C1 segment of cervical spinal cord (tissue), 14 donors: Measurements from ENCODE around the gene CAMK2D.

Source experiments
- DNase-seq, 14 donors: peaks; one replicate each; lab custom pipeline; 2025; lab: John Stamatoyannopoulos, UW

The CAMK2D gene

GRCh38 chr4:113763029-113763285 lies 1.4 kb upstream of the CAMK2D start:
- DNase-seq, result no peak

GRCh38 chr4:113762186-113763028 lies 869 bp upstream of the CAMK2D start:
- peak; percentile 58 to 98 (median 94) for DNase-seq

- DNase-seq, result peak; percentile 27 to 85 (median 76)
Measured at GRCh38 chr4:113760795-113761619, 531 bp downstream of the CAMK2D start.

GRCh38 chr4:113760094-113760794 lies 1.3 kb downstream of the CAMK2D start:
- DNase-seq, result peak in 11 of 14 donors; percentile 28 to 69 (median 47)

GRCh38 chr4:113759696-113760093 lies 1.8 kb downstream of the CAMK2D start:
- DNase-seq, result peak in 1 of 14 donors; percentile 39

GRCh38 chr4:113758372-113758771 lies 3.2 kb downstream of the CAMK2D start:
- DNase-seq, result no peak

GRCh38 chr4:113757486-113757885 lies 4.1 kb downstream of the CAMK2D start:
- DNase-seq, result peak in 1 of 14 donors; percentile 61

- DNase-seq, result peak in 1 of 14 donors; percentile 44
Measured at GRCh38 chr4:113756005-113756410, 5.5 kb downstream of the CAMK2D start.

GRCh38 chr4:113750734-113751133 lies 10.8 kb downstream of the CAMK2D start:
- DNase-seq, result no peak

- DNase-seq, result no peak
Measured at GRCh38 chr4:113750296-113750695, 11.2 kb downstream of the CAMK2D start.

GRCh38 chr4:113749178-113749577 lies 12.4 kb downstream of the CAMK2D start:
- no peak for DNase-seq

GRCh38 chr4:113747949-113748348 lies 13.6 kb downstream of the CAMK2D start:
- no peak for DNase-seq

- no peak for DNase-seq
Measured at GRCh38 chr4:113745711-113746110, 15.8 kb downstream of the CAMK2D start.

GRCh38 chr4:113744667-113745240 lies 16.8 kb downstream of the CAMK2D start:
- no peak for DNase-seq

- DNase-seq, result no peak
Measured at GRCh38 chr4:113743690-113744089, 17.8 kb downstream of the CAMK2D start.

- DNase-seq, result no peak
Measured at GRCh38 chr4:113742643-113743042, 18.9 kb downstream of the CAMK2D start.

- no peak for DNase-seq
Measured at GRCh38 chr4:113741956-113742355, 19.6 kb downstream of the CAMK2D start.

- DNase-seq, result no peak
Measured at GRCh38 chr4:113740857-113741379, 20.6 kb downstream of the CAMK2D start.

- no peak for DNase-seq
Measured at GRCh38 chr4:113739197-113739596, 22.3 kb downstream of the CAMK2D start.

GRCh38 chr4:113738251-113738650 lies 23.3 kb downstream of the CAMK2D start:
- DNase-seq, result no peak

GRCh38 chr4:113733685-113734084 lies 27.9 kb downstream of the CAMK2D start:
- DNase-seq, result no peak
